GM23248 (cell line): ENCODE results near the gene ADARB1.

Experiments
- EZH2 ChIP-seq: fragments of 200-600 bp; sonication (generic); IDR thresholded peaks from 2 replicates; pipeline ENCODE4 v1.6.1; 2018; ENCODE audit warnings: antibody characterized with exemption, mild to moderate bottlenecking; ENCODE audit not compliant: insufficient read depth, poor library complexity, severe bottlenecking
- EZH2phosphoT487 ChIP-seq: fragments of 200-600 bp; sonication (generic); IDR thresholded peaks from 2 replicates; pipeline ENCODE4 v1.6.1; 2018; ENCODE audit warnings: antibody characterized with exemption, moderate library complexity, mild to moderate bottlenecking, low read depth; ENCODE audit not compliant: insufficient read depth

- TF ChIP-seq EZH2, result no peak
- TF ChIP-seq EZH2phosphoT487, result no peak
Observed at GRCh38 chr21:45059121-45059520, 15.3 kb upstream of the ADARB1 start.
